Measurements from ENCODE around the gene PLSCR4.
"Not testable (repeated sequence)": the region's sequence is repeated elsewhere in the genome, so short reads cannot be mapped to it uniquely, and the experiment has no call there.

PLSCR4 gene

GRCh38 chr3:146247911-146248310, 3.0 kb downstream of the PLSCR4 start:
- no peak for DNase-seq (ENCODE audit: low spot score)

DNA sequence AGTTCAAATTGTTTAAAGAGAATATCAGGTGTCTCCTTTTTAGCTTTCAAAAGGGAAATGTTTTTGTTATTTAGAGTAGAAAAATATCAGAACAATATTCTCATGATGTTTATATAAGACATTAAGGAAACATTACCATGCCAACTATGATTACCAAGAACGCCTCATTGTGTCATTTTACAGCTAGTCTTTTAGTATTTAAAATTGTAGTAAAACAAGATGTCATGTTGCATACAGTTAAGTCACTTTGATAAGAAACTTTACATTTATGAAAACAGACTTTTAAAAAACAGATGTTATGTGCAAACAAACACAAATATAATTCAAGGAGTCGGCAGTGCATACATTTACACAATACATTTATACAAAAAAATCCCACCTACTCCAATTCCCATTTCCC, 4.4 kb downstream of the PLSCR4 start:
- DNase-seq (ENCODE audit: low spot score) = no peak

DNA sequence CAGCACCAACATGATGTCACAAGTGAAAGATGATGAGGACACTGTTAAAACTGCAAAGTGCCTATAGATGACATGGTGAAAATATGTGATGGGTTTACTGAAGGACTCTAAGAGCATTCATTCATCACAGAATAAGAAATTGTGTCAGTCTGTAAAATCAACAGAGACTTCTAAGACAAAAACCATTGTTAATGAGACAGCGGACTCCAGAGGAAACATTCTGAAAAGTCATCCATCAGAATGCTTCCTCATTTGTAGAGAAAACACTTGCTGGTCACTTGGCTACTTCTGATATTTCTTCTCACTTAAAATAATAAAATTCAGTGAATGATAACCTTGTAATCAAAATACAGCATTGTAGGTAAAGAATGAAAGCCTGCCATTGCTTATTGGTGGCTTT, 7.3 kb downstream of the PLSCR4 start:
- DNase-seq (ENCODE audit: low spot score) = no peak

- no peak for DNase-seq (ENCODE audit: low spot score)
Measured at GRCh38 chr3:146241523-146242240, 9.2 kb downstream of the PLSCR4 start.

DNA sequence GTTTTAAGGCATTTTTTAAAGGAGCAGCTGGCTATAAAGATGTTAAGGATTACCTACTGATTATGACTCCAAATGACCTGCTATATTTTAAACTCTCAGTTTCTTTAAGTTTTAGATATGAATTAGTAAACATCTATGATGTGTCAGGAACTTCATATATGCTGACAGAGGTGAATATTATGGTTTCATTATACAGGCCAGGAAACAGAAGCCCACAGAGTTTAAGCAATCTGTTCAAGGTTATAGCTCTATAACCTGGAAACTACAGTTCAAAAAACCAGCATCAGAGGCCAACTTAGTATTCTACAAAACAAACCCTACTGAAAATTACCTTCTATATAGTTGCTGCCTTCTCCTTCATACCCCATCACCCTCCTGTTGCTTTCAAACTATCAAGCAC, 17.4 kb downstream of the PLSCR4 start:
- DNase-seq (ENCODE audit: low spot score) = no peak

DNA sequence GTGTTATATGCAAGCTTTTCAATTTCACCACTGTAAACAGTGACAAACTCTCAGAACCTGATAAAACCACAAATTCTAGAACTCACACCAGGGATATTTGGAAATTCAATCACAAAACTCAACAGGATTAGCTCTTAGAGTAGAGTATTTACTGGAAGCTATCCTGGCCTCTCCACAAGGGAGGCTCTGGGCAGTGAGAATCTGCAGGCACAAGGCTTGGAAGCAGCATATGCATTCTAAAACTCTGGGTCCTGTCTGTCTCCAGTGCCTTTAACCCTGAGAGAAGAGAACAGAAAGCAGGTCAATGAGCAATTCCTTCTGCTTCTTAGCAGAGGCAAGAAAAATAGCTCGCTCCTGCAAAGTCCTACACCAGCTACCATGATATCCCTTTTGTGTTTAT, 23.4 kb downstream of the PLSCR4 start:
- peak; percentile 28 for DNase-seq (ENCODE audit: low spot score)

- DNase-seq (ENCODE audit: low spot score) = no peak
Measured at GRCh38 chr3:146226881-146227280, 24.0 kb downstream of the PLSCR4 start.

DNA sequence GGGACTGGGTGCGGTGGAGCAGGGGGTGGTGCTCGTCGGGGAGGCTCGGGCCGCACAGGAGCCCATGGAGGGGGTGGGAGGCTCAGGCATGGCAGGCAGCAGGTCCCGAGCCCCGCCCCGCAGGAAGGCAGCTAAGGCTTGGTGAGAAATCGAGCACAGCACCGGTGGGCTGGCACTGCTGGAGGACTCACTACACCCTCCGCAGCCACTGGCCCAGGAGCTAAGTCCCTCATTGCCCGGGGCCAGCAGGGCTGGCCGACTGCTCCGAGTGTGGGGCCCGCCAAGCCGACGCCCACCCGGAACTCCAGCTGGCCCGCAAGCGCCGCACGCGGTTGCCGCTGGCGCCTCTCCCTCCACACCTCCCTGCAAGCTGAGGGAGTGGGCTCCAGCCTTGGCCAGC, 25.4 kb downstream of the PLSCR4 start:
- not testable (repeated sequence) for DNase-seq (ENCODE audit: low spot score)

DNA sequence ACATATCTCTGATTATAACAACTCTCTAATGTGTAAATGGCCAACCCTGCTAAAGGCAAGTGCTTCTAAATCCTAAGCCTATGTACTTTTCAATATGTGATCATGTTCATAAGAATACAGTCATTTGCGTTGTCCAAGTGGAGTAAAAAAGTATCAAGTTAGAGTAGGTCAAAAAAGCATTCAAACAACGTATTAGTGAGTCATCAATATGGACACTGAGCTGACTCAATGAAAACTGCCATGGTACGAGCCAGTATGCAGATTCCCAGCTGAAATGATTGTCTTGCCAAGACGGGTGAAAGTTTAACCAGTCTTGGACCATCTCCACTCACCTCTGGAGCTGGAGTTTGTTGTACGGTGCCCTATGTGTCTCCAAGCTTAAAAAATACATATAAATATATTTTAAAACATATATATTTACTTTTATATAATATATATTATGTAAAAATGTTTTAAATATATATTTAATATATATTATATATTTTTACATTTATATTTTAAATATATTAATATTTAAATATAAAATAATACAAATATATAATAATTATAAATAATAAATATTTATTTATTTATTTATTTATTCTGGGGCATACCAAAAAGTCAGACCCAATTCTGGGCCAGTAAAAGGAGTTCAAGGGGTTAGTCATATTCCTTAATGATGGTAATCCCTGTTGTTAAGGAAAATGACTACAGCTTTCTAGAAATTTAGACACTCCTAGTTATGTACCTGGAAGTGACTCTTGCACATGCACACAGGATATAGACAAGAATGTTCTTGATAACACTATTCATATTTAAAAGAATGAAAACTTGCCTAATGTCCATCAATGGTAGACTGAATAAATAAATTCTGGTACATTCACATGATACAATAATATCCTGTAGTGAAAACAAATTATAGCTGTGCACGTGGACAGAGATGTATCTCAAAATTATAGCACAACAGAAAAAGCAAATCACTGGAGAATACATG, 27.2 kb downstream of the PLSCR4 start:
- no peak for DNase-seq (ENCODE audit: low spot score)

- no peak for DNase-seq (ENCODE audit: low spot score)
Measured at GRCh38 chr3:146222204-146223046, 28.5 kb downstream of the PLSCR4 start.

GRCh38 chr3:146221276-146221675, 29.6 kb downstream of the PLSCR4 start:
- no peak for DNase-seq (ENCODE audit: low spot score)

GRCh38 chr3:146218880-146219866, 31.7 kb downstream of the PLSCR4 start:
- DNase-seq (ENCODE audit: low spot score) = peak; percentile 22

DNA sequence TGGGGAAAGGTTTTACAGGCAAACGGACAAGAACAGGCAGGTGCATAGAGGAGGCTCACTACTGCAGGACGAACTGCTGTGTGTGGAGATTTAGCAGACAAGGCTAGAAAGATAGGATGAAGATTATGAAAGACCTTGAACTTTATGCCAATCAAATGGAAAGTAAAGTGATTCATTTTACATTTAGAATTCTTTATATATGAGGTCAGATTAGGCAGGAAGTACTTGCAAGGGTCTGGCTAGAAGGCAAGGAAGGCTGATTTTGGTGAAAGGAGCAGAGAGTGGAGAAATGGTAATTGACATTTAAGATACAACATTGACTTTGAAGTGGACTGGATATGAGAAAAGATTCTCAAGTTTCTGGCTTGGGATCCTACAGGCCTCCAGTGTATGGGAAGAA, 33.6 kb downstream of the PLSCR4 start:
- no peak for DNase-seq (ENCODE audit: low spot score)

GRCh38 chr3:146214493-146214892, 36.4 kb downstream of the PLSCR4 start:
- DNase-seq (ENCODE audit: low spot score) = no peak

- DNase-seq (ENCODE audit: low spot score) = no peak
Measured at GRCh38 chr3:146209371-146209770, 41.5 kb downstream of the PLSCR4 start.

- DNase-seq (ENCODE audit: low spot score) = no peak
Measured at GRCh38 chr3:146203776-146204175, 47.1 kb downstream of the PLSCR4 start.

DNA sequence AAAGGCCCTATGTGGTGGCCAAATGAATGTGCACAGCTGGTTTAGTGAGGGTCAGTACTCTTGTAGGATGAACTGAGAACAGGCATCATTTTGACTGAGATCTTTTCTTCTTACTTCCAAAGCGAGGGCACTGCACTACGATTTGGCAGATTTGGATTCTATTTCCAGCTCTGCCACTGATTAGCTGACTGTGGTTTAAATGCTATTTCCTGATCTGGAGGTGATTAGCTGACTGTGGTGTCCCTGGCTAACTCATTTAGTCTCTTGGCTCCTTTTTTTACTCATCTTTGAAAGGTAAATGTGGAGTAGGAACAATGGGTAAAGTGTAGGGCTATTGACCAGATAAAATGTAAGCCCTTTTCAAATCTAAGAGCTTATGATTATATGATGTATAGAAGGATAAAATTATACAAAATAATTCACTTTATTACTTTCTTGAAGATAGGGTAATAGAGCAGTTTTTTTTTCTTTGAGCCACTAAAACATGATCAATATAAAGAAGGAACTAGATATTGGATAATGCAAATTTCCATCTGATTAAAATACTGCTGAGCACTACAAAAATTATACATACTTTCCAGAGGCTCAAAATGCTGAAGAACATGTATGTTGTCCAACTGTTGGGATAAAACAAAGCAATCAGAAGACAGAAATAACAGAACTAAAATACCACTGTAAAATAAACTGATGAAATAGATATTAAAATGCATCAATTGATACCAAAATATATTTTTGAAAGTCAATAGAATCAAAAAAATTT, 50.3 kb downstream of the PLSCR4 start:
- DNase-seq (ENCODE audit: low spot score) = no peak

DNA sequence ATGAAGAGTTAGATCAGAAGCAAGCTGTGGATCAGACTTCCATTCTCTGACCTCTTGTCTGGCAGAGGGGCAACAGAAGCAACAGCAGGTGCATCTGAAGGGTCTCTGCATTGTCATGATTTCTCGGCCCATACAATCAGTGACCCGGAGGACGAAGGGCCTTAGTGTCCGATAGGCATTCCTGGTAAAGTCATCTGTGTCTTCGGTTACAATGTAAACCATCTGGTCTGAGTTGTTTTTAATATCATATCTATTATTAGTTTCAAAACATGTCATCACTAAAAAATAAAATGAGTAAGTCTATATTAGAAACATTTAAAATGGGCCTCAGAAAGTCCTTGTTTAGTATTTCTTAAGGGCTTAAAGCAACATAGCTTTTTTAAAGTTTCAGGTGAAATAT, 51.1 kb downstream of the PLSCR4 start:
- DNase-seq (ENCODE audit: low spot score) = no peak

GRCh38 chr3:146196789-146197188, 54.1 kb downstream of the PLSCR4 start:
- DNase-seq (ENCODE audit: low spot score) = no peak

- DNase-seq (ENCODE audit: low spot score) = no peak
Measured at GRCh38 chr3:146195605-146196004, 55.3 kb downstream of the PLSCR4 start.
